ENCODE data around the gene SPON1. TPM values are rescaled to one million over a fixed set of nuclear protein-coding genes. Genes with fewer than 3 reads are reported as not detected.

The SPON1 gene
- total RNA-seq, 1 donor from 2014 or later: not detected

- DNase-seq (ENCODE audit: low read depth, low spot score): no peak
Observed at GRCh38 chr11:13944016-13944415, 18.5 kb upstream of the SPON1 start.

GRCh38 chr11:13944911-13945425 lies 17.6 kb upstream of the SPON1 start:
- DNase-seq (ENCODE audit: low read depth, low spot score): no peak

GRCh38 chr11:13947379-13947778 lies 15.1 kb upstream of the SPON1 start:
- DNase-seq (ENCODE audit: low read depth, low spot score): no peak

GRCh38 chr11:13949876-13950275 lies 12.6 kb upstream of the SPON1 start:
- DNase-seq (ENCODE audit: low read depth, low spot score): no peak

GRCh38 chr11:13952221-13952620 lies 10.3 kb upstream of the SPON1 start:
- DNase-seq (ENCODE audit: low read depth, low spot score): no peak

- no peak for DNase-seq (ENCODE audit: low read depth, low spot score)
Observed at GRCh38 chr11:13952668-13953067, 9.9 kb upstream of the SPON1 start.

GRCh38 chr11:13954591-13954990 lies 7.9 kb upstream of the SPON1 start:
- DNase-seq (ENCODE audit: low read depth, low spot score): no peak

GRCh38 chr11:13955971-13956421 lies 6.5 kb upstream of the SPON1 start:
- peak; percentile 27 for DNase-seq (ENCODE audit: low read depth, low spot score)

GRCh38 chr11:13956988-13957387 lies 5.5 kb upstream of the SPON1 start:
- DNase-seq (ENCODE audit: low read depth, low spot score): no peak

GRCh38 chr11:13958641-13959400 lies 3.7 kb upstream of the SPON1 start:
- no peak for DNase-seq (ENCODE audit: low read depth, low spot score)

- no peak for DNase-seq (ENCODE audit: low read depth, low spot score)
Observed at GRCh38 chr11:13962198-13962561, 343 bp upstream of the SPON1 start.

- no peak for DNase-seq (ENCODE audit: low read depth, low spot score)
Observed at GRCh38 chr11:13963169-13963948, 836 bp downstream of the SPON1 start.

GRCh38 chr11:13963949-13964770 lies 1.6 kb downstream of the SPON1 start:
- no peak for DNase-seq (ENCODE audit: low read depth, low spot score)

GRCh38 chr11:13964771-13965074 lies 2.2 kb downstream of the SPON1 start:
- no peak for DNase-seq (ENCODE audit: low read depth, low spot score)

GRCh38 chr11:13965337-13965736 lies 2.8 kb downstream of the SPON1 start:
- DNase-seq (ENCODE audit: low read depth, low spot score): no peak

GRCh38 chr11:13966013-13966412 lies 3.5 kb downstream of the SPON1 start:
- DNase-seq (ENCODE audit: low read depth, low spot score): no peak

GRCh38 chr11:13966486-13966885 lies 4.0 kb downstream of the SPON1 start:
- no peak for DNase-seq (ENCODE audit: low read depth, low spot score)

- DNase-seq (ENCODE audit: low read depth, low spot score): no peak
Observed at GRCh38 chr11:13970986-13971385, 8.5 kb downstream of the SPON1 start.

- no peak for DNase-seq (ENCODE audit: low read depth, low spot score)
Observed at GRCh38 chr11:13972043-13972910, 9.8 kb downstream of the SPON1 start.

- no peak for DNase-seq (ENCODE audit: low read depth, low spot score)
Observed at GRCh38 chr11:13972944-13973343, 10.4 kb downstream of the SPON1 start.

GRCh38 chr11:13974631-13975030 lies 12.1 kb downstream of the SPON1 start:
- no peak for DNase-seq (ENCODE audit: low read depth, low spot score)

Data from pulmonary artery endothelial cell (primary cell).